HCT116 (cell line): ENCODE measurements around the gene CTSZ. TPM values are rescaled to one million over a fixed set of nuclear protein-coding genes. Genes with fewer than 3 reads are reported as not detected.

Experiments
- ATAC-seq: fragments of 200-7000 bp; cut with Tn5 transposase; 2 replicates; pipeline ENCODE4 v1.9.1; 2020; ENCODE audit warnings: mild to moderate bottlenecking, moderate library complexity
- BruUV-seq: library from RNA; stranded (reverse); fragments of 400-500 nt; replicated peaks from 2 replicates; lab custom pipeline; 2021; lab: Mats Ljungman, UMichigan
- CTCF ChIA-PET: fragments of 300-600 bp; sonication (Branson Sonifier 250); formaldehyde crosslinking; loops from one replicate; lab custom pipeline; 2021; ENCODE audit warnings: antibody characterized with exemption; lab: Charles Lee
- POLR2A ChIA-PET: fragments of 300-600, 350-600 bp; sonication (Branson Sonifier 250); formaldehyde crosslinking; loops from one replicate; lab custom pipeline; 2021; ENCODE audit warnings: antibody characterized with exemption; lab: Charles Lee
- RAD21 ChIA-PET, 2 experiments: fragments of 300-600 bp; sonication (Branson Sonifier 250); formaldehyde crosslinking; loops; one replicate each; lab custom pipeline; 2023; ENCODE audit warnings: low total read pairs in 2 of 2; ENCODE audit not compliant: uncharacterized antibody in 2 of 2, unreplicated experiment in 2 of 2, low non-redundant PET in 1 of 2; lab: Charles Lee
- DNase-seq: peaks from one replicate; pipeline ENCODE4 v3.0.0-alpha.2; 2010; ENCODE audit warnings: low read depth, low spot score
- H2AFZ ChIP-seq: fragments of 200-600 bp; shearing (Covaris generic), sonication (generic); 2 replicates; pipeline ENCODE4 v1.6.1; 2017; ENCODE audit warnings: low read depth, mixed run types, mixed read lengths, antibody characterized with exemption, low read length; ENCODE audit not compliant: poor library complexity, severe bottlenecking
- H3K27ac ChIP-seq: 2 replicates; pipeline ENCODE4 v1.5.1; 2012; ENCODE audit warnings: low read depth, low read length
- H3K27me3 ChIP-seq: fragments of 200-600 bp; sonication (generic); 2 replicates; pipeline ENCODE4 v1.6.1; 2016; ENCODE audit warnings: mixed run types, low read length, mixed read lengths; ENCODE audit not compliant: insufficient read depth
- H3K36me3 ChIP-seq, 2 experiments: fragments of 200-500 bp in 1 of 2; fragments of 200-600 bp in 1 of 2; sonication (Bioruptor generic) in 1 of 2; sonication (generic) in 1 of 2; 2 replicates each; pipeline versions ENCODE4 v1.5.1 to v1.6.1; 2014 to 2016; ENCODE audit warnings: low read length in 2 of 2, inconsistent platforms in 1 of 2, mixed read lengths in 1 of 2, mixed run types in 1 of 2; ENCODE audit not compliant: insufficient read depth in 2 of 2, control insufficient read depth in 1 of 2
- H3K4me1 ChIP-seq, 2 experiments: fragments of 200-600 bp in 1 of 2; sonication (generic) in 1 of 2; 2 replicates each; pipeline versions ENCODE4 v1.5.1 to v1.6.1; 2012 to 2017; ENCODE audit warnings: low read length in 2 of 2, inconsistent platforms in 1 of 2, mild to moderate bottlenecking in 1 of 2, mixed read lengths in 1 of 2, mixed run types in 1 of 2, moderate library complexity in 1 of 2; ENCODE audit not compliant: insufficient read depth in 2 of 2, control insufficient read depth in 1 of 2
- H3K4me2 ChIP-seq: fragments of 200-600 bp; sonication (generic); 2 replicates; pipeline ENCODE4 v1.6.1; 2017; ENCODE audit warnings: mixed run types, low read length, mixed read lengths
- H3K4me3 ChIP-seq, 2 experiments: fragments of 200-600 bp in 1 of 2; sonication (generic) in 1 of 2; replicated peaks in 1 of 2; 2 replicates each; pipeline ENCODE4 v1.5.1; 2011 to 2016; ENCODE audit warnings: low read length in 2 of 2, control low read depth in 1 of 2, low read depth in 1 of 2, mild to moderate bottlenecking in 1 of 2, mixed read lengths in 1 of 2, mixed run types in 1 of 2
- H3K79me2 ChIP-seq: fragments of 200-600 bp; sonication (generic); 2 replicates; pipeline ENCODE4 v1.6.1; 2017; ENCODE audit warnings: mild to moderate bottlenecking, mixed run types, low read length, moderate library complexity, mixed read lengths; ENCODE audit not compliant: insufficient read depth
- H3K9ac ChIP-seq: fragments of 200-600 bp; sonication (generic); 2 replicates; pipeline ENCODE4 v1.6.1; 2016; ENCODE audit warnings: low read length, mixed read lengths
- H3K9me2 ChIP-seq: fragments of 200-600 bp; sonication (generic), shearing (Covaris generic); 2 replicates; pipeline ENCODE4 v1.6.1; 2017; ENCODE audit warnings: mixed run types, mild to moderate bottlenecking, moderate library complexity; ENCODE audit not compliant: insufficient read depth
- H3K9me3 ChIP-seq, 2 experiments: fragments of 200-500 bp in 1 of 2; fragments of 200-600 bp in 1 of 2; sonication (Bioruptor generic) in 1 of 2; sonication (generic) in 1 of 2; 2 replicates each; pipeline ENCODE4 v1.6.1; 2014 to 2017; ENCODE audit warnings: low read length in 2 of 2, mixed read lengths in 2 of 2, inconsistent platforms in 1 of 2, low read depth in 1 of 2, mild to moderate bottlenecking in 1 of 2, mixed run types in 1 of 2, moderate library complexity in 1 of 2; ENCODE audit not compliant: control insufficient read depth in 1 of 2, insufficient read depth in 1 of 2
- H4K20me1 ChIP-seq: fragments of 200-600 bp; sonication (generic), shearing (Covaris generic); 2 replicates; pipeline ENCODE4 v1.6.1; 2017; ENCODE audit warnings: mixed run types, mild to moderate bottlenecking, moderate library complexity; ENCODE audit not compliant: insufficient read depth
- CBX3 ChIP-seq: IDR thresholded peaks from 2 replicates; pipeline ENCODE4 v1.6.1; 2012; ENCODE audit warnings: low read depth
- CTCF ChIP-seq, 3 experiments: fragments of 200-600 bp in 1 of 3; sonication (generic) in 1 of 3; IDR thresholded peaks in 2 of 3; conservative IDR thresholded peaks in 1 of 3; 2 replicates each; pipeline ENCODE4 v1.5.1; 2012 to 2017; ENCODE audit warnings: low read depth in 2 of 3, low read length in 2 of 3, antibody characterized with exemption in 1 of 3, borderline replicate concordance in 1 of 3, control low read depth in 1 of 3, mild to moderate bottlenecking in 1 of 3, mixed read lengths in 1 of 3, mixed run types in 1 of 3, moderate library complexity in 1 of 3; ENCODE audit not compliant: insufficient read depth in 1 of 3
- ELF1 ChIP-seq: IDR thresholded peaks from 2 replicates; pipeline ENCODE4 v1.6.1; 2012; ENCODE audit warnings: low read depth, borderline replicate concordance
- EZH2phosphoT487 ChIP-seq: fragments of 200-600 bp; IDR thresholded peaks from 2 replicates; pipeline ENCODE4 v1.6.1; 2018; ENCODE audit warnings: antibody characterized with exemption, borderline replicate concordance
- MAX ChIP-seq: IDR thresholded peaks from 2 replicates; pipeline ENCODE4 v1.6.1; 2012
- POLR2A ChIP-seq: IDR thresholded peaks from 2 replicates; pipeline ENCODE4 v1.7.0; 2011; ENCODE audit warnings: borderline replicate concordance; ENCODE audit not compliant: insufficient read depth, insufficient read length; ENCODE audit errors: extremely low read depth
- RAD21 ChIP-seq: IDR thresholded peaks from 2 replicates; pipeline ENCODE4 v1.6.1; 2012; ENCODE audit warnings: low read depth, mild to moderate bottlenecking
- REST ChIP-seq: IDR thresholded peaks from 2 replicates; pipeline ENCODE4 v1.6.1; 2012; ENCODE audit warnings: low read depth
- SIN3A ChIP-seq: IDR thresholded peaks from 2 replicates; pipeline ENCODE4 v1.6.1; 2012; ENCODE audit warnings: low read depth
- SP1 ChIP-seq: IDR thresholded peaks from 2 replicates; pipeline ENCODE4 v1.6.1; 2012; ENCODE audit warnings: low read depth
- SRF ChIP-seq: IDR thresholded peaks from 2 replicates; pipeline ENCODE4 v1.6.1; 2012; ENCODE audit warnings: low read depth
- YY1 ChIP-seq: IDR thresholded peaks from 2 replicates; pipeline ENCODE4 v1.6.1; 2011; ENCODE audit warnings: low read length, low read depth, moderate library complexity, mild to moderate bottlenecking; ENCODE audit not compliant: insufficient replicate concordance; ENCODE audit errors: extremely low read depth
- ZFX ChIP-seq: fragments of 450-650 bp; IDR thresholded peaks from 2 replicates; pipeline ENCODE4 v1.6.1; 2017
- ZNF274 ChIP-seq: fragments of 200-500 bp; sonication (Bioruptor generic); IDR thresholded peaks from 2 replicates; pipeline ENCODE4 v1.6.1; 2014; ENCODE audit warnings: mild to moderate bottlenecking, low read depth, low read length, inconsistent platforms
- intact Hi-C: fragments of 100-400 bp; cut with micrococcal nuclease; formaldehyde crosslinking; loops from 2 replicates; pipeline ENCODE4 v1.10.0; 2022
- total RNA-seq: library from RNA; stranded (reverse); gene quantifications from one replicate; pipeline ENCODE4 v1.2.1, GENCODE V29; 2021; ENCODE audit not compliant: unreplicated experiment

CTSZ gene
- total RNA-seq, 1 experiment from 2014 or later: 100 TPM

- Histone ChIP-seq H3K27ac (no peak overlapping the region), H3K36me3 (no peaks in the 10 kb centered on the region), H3K9ac (no peak overlapping the region), H3K79me2 (no peaks in the 10 kb centered on the region), H3K27me3 (no peaks in the 10 kb centered on the region), H3K4me3 (no peak overlapping the region), H3K4me1 (no peaks in the 10 kb centered on the region), H4K20me1 (no peaks in the 10 kb centered on the region), H2AFZ (no peak overlapping the region), H3K4me2 (no peak overlapping the region), H3K9me2 (no peaks in the 10 kb centered on the region), H3K9me3 (no peaks in the 10 kb centered on the region)
- ChIA-PET POLR2A (no interaction called here), CTCF (no interaction called here), RAD21 (no interaction called here)
- no peak for ATAC-seq
- TF ChIP-seq SP1: no peak
- no peak for TF ChIP-seq MAX
- no peak for TF ChIP-seq YY1
- TF ChIP-seq ZNF274: no peak
- no peak for TF ChIP-seq REST
- TF ChIP-seq RAD21: no peak
- no peak for TF ChIP-seq CBX3
- TF ChIP-seq SRF: no peak
- TF ChIP-seq ZFX: no peak
- no peak for TF ChIP-seq POLR2A
- TF ChIP-seq SIN3A: no peak
- no peak for TF ChIP-seq ELF1
- no peak for TF ChIP-seq CTCF (IDR thresholded peaks at IDR 0.05 in 2 of 3, conservative IDR thresholded peaks at IDR 0.05 in 1 of 3; ENCODE audit: borderline replicate concordance in 1 of 3, insufficient read depth in 1 of 3, low read depth in 2 of 3, low read length in 2 of 3)
- TF ChIP-seq EZH2phosphoT487: no peak
- no peak for DNase-seq
- intact Hi-C loops: no loop called here
- BruUV-seq: no TSS peak
Measured at GRCh38 chr20:58953050-58953449, 54.0 kb downstream of the CTSZ start.
